GM19193 (cell line): ENCODE measurements around the gene ARHGAP6.

Source experiments
- POLR2A ChIP-seq: IDR thresholded peaks from 4 replicates; pipeline ENCODE4 v1.6.1; 2011; ENCODE audit not compliant: insufficient read depth, insufficient read length; ENCODE audit errors: extremely low read depth

Gene ARHGAP6

DNA sequence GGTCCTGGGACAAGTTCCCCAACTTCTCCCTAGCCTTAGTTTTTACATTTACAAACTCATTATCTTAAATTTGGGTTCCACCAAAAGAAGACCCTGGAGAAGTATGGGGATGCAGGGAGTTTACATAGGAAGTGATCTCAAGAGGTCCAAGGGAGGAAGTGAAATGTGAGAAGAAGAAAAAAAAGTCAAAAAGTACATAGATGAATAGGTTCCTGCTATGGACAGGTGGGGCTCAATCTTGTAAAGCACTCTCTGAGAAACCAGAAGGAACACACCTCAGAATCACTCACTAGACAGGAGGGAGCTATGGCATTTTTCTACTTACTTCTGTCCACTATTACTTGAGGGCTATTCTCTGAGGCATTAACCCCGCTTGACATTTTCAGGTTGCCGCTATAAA is 56.6 kb downstream of the ARHGAP6 start:
- no peak for TF ChIP-seq POLR2A

- TF ChIP-seq POLR2A: no peak
Observed at GRCh38 chrX:11606408-11606807, 59.3 kb downstream of the ARHGAP6 start.

DNA sequence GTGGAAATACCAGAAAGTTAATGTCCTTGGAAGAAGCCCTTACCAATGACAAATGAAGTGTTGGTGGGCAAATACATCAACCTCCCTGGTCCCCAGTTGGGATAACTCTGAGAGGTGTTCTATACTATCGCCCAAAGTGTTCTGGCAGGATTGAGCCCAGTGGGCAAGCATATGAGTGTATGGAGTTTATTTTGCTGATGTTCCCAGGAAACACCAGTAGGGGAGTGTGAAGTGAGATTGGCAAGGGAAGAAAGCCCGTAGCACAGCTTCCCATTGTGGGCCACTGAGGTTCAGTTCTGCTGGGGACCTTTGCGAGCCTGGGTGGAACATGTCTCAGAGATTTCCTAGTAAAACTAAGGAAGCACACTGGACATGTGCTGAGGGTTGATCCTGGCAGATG is 65.1 kb downstream of the ARHGAP6 start:
- TF ChIP-seq POLR2A: no peak

- TF ChIP-seq POLR2A: no peak
Observed at GRCh38 chrX:11597479-11597878, 68.2 kb downstream of the ARHGAP6 start.

DNA sequence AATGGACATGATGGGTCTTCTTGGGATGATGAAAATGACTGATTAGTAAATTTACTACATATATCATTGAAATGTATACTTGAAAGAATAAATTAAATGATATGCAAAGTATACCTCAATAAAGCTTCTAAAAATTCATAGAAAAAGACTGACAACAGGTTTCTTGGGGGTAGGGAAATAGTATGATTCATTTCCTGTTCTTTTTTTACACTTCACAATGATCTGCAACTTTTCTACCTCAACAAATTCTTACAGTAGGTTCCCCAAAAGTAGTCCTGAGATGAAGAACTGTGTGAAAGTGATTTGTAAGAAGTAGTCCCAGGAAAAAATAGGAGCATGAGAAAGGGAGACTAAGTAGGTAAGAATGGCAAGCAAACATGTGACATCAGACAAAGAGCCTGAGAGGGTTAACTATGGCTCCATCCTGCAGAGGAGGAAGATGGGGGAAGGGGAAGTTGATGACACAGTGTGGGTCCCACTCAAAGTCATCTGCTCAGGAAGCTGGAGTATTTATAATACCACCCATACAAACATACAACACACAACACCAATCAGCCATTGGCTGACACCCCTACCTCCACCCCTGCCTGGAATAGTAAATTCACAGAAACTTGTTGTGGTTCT is 73.9 kb downstream of the ARHGAP6 start:
- TF ChIP-seq POLR2A: no peak

- no peak for TF ChIP-seq POLR2A
Observed at GRCh38 chrX:11589641-11590040, 76.1 kb downstream of the ARHGAP6 start.

DNA sequence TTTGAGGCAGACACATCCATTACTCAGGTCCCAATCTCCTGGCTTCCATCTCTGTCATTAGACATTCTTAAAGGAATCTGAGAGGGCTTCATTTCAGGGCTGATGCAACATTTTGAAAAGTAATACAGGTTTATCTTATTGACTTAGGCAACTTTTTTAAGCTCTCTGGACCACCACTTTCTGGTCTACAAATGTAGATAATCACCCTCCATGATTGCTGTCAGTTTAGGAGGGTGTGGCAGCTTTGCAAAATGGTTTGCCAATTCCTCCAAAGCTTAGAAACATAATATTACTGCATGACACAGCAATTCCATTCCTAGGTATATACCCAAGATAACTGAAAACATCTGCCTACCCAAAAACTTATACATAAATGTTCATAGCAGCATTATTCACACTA is 77.6 kb downstream of the ARHGAP6 start:
- no peak for TF ChIP-seq POLR2A

DNA sequence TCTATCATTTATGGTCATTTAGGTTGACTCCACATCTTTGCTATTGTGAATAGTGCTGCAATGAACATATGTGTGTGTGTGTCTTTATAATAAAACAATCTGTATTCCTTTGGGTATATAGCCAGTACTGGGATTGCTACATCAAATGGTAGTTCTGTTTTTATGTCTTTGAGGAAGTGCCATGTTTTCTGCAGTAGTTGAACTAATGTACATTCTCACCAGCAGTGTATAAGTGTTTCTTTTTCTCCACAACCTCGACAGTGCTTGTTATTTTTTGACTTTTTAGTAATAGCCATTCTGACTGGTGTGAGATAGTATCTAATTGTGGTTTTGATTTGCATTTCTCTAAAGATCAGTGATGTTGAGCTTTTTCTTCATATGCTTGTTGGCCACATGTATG is 80.5 kb downstream of the ARHGAP6 start:
- TF ChIP-seq POLR2A: no peak

DNA sequence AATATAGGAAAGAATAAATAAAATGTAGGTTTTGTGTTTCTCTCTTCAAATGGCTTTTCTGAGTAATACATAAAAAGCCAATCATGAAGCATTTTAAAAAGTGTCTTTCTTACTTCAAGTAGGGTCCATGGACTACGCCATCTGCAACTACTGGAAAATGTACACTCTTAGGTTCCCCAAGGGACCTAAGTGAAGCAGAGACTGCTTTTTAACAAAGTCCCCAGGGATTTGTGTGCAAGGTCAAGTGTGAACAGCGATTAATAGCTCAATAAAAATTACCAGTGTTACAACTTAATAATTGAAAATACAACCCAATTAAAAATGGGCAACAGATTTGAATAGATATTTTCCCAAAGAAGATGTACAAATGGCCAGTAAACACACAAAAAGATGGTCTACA is 84.9 kb downstream of the ARHGAP6 start:
- TF ChIP-seq POLR2A: no peak

- no peak for TF ChIP-seq POLR2A
Observed at GRCh38 chrX:11579636-11580600, 85.8 kb downstream of the ARHGAP6 start.

DNA sequence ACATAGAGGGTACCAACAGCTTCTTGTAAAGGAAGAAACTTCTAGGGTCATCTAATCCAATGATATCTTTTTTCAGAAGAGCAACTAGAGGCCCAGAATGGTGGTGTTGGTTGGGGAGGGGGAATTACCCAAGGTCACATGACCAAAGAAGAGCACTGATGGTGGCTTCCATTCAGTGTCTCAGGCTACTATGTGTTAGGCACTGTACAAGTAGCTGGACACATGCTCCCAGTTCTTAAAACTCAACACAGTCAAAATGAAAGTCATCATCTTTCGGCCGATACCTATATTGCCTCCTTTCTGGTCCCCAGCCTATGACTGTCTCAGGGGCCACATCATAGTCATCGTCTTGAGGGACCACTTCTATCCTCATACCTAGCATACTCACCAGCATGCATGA is 88.1 kb downstream of the ARHGAP6 start:
- TF ChIP-seq POLR2A: no peak

DNA sequence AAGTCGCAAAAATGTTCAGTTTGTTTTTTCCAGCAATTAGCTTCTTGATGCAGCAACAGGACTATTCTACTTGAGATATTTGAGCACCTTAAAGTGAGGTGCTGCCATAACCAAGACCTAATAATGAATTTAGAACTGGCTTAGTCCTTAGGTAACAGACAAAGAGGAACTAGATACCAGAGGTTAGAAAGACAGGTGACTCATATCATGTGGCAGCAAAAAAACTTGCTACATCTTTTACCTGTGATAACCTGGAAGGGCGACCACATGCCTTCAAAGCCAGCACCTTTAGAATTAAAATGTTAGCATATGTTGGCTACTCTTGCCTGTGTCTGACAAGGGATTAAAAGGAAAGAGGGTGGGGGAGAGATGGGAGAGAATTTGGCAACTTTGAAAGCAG is 90.4 kb downstream of the ARHGAP6 start:
- TF ChIP-seq POLR2A: no peak

- TF ChIP-seq POLR2A: no peak
Observed at GRCh38 chrX:11567528-11568220, 98.0 kb downstream of the ARHGAP6 start.

DNA sequence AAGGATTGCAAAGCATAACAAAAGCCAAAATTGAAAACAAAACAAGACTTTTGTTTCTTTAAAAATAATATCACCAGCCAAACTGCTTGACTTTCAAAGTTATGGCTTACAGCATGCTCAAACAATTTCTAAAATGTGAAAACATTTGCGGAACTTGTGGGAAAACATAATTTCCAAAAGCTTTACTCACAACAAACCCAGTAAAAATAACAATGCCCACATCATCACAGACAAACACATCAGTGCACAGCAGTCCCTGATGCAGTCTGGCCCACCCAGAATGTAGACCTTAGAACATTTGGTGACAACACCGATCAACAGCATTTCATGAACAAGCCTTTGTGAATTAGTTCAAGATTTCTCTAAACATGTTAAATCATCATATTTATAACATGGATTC is 98.9 kb downstream of the ARHGAP6 start:
- TF ChIP-seq POLR2A: no peak

DNA sequence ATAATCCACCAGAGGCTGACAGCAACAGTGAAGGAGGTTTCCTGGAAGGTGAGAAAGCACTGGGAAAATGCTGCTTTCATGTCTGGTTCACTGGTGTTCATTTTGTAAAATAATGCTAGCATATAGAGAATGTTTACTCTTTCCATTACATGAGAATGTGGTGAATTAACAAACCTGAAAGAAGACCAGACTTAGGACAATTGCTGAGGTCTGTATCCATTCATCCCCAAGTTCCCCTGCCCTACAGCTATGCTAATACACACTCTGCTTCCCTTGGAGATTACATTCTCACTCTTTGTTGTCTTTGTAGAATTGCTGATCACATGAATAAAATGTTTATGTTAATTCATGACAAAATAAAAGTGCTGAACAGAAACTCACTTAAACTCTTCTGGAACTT is 99.5 kb downstream of the ARHGAP6 start:
- TF ChIP-seq POLR2A: no peak
